K562 (cell line): ENCODE data around the gene SLC22A4. TPM values are rescaled to one million over a fixed set of nuclear protein-coding genes. Genes with fewer than 3 reads are reported as not detected.

Experiments
- ARID1B ChIP-seq: fragments of 450-650 bp; IDR thresholded peaks from 2 replicates; pipeline ENCODE4 v1.6.1; 2016; ENCODE audit warnings: antibody characterized with exemption, mild to moderate bottlenecking, inconsistent platforms
- BRD4 ChIP-seq: fragments of 200-600 bp; sonication (generic); IDR thresholded peaks from 2 replicates; pipeline ENCODE4 v1.6.1; 2017; ENCODE audit warnings: inconsistent platforms
- CBX8 ChIP-seq: fragments of 200-600 bp; sonication (generic); IDR thresholded peaks from 2 replicates; pipeline ENCODE4 v1.6.1; 2012; ENCODE audit warnings: borderline replicate concordance, mixed run types, low read depth, mild to moderate bottlenecking, moderate library complexity, mixed read lengths, low read length, control low read depth, inconsistent platforms; ENCODE audit not compliant: poor library complexity, severe bottlenecking; ENCODE audit errors: extremely low read depth
- DNMT1 ChIP-seq: fragments of 450-650 bp; IDR thresholded peaks from 2 replicates; pipeline ENCODE4 v1.6.1; 2016; ENCODE audit warnings: antibody characterized with exemption, mild to moderate bottlenecking
- E2F3 ChIP-seq: fragments of 250-450 bp; sonication (Bioruptor Pico); IDR thresholded peaks from 2 replicates; pipeline ENCODE4 v1.4.0; 2020; ENCODE audit warnings: mild to moderate bottlenecking
- EP300 ChIP-seq: IDR thresholded peaks from 2 replicates; pipeline ENCODE4 v1.6.1; 2012; ENCODE audit warnings: low read length, improper control_type of control experiment
- EWSR1 ChIP-seq: fragments of 450-650 bp; IDR thresholded peaks from 2 replicates; pipeline ENCODE4 v1.6.1; 2018; ENCODE audit warnings: borderline replicate concordance, mild to moderate bottlenecking, low read depth, moderate library complexity; ENCODE audit not compliant: partially characterized antibody
- FOXP4 ChIP-seq: sonication (generic); formaldehyde crosslinking; IDR thresholded peaks from 2 replicates; pipeline ENCODE4 v1.8.0; 2022; ENCODE audit warnings: mild to moderate bottlenecking, missing genetic modification reagents, borderline replicate concordance
- HIVEP1 ChIP-seq: fragments of 250-450 bp; sonication (Bioruptor Pico); IDR thresholded peaks from 2 replicates; pipeline ENCODE4 v1.4.0; 2020; ENCODE audit warnings: mild to moderate bottlenecking
- HOMEZ ChIP-seq: fragments of 250-450 bp; sonication (Bioruptor Pico); IDR thresholded peaks from 2 replicates; pipeline ENCODE4 v1.4.0; 2020; ENCODE audit warnings: mild to moderate bottlenecking, moderate library complexity
- IFI16 ChIP-seq: fragments of 250-450 bp; sonication (Bioruptor Pico); IDR thresholded peaks from 2 replicates; pipeline ENCODE4 v2.1.2; 2022; ENCODE audit warnings: mild to moderate bottlenecking, inconsistent platforms
- MBD1 ChIP-seq: fragments of 250-450 bp; sonication (Bioruptor Pico); IDR thresholded peaks from 2 replicates; pipeline ENCODE4 v1.8.0; 2022; ENCODE audit warnings: inconsistent platforms
- POLR2A ChIP-seq: fragments of 450-650 bp; conservative IDR thresholded peaks from 2 replicates; pipeline ENCODE4 v1.6.1; 2016
- POLR2B ChIP-seq: fragments of 450-650 bp; IDR thresholded peaks from 2 replicates; pipeline ENCODE4 v1.6.1; 2018; ENCODE audit warnings: low read depth; ENCODE audit not compliant: partially characterized antibody
- SMARCA4 ChIP-seq: fragments of 450-650 bp; IDR thresholded peaks from 2 replicates; pipeline ENCODE4 v1.6.1; 2016
- SNIP1 ChIP-seq: fragments of 450-650 bp; IDR thresholded peaks from 2 replicates; pipeline ENCODE4 v1.7.1; 2017; ENCODE audit warnings: low read depth, mild to moderate bottlenecking
- SREBF1 ChIP-seq: fragments of 150-350 bp; IDR thresholded peaks from 2 replicates; pipeline ENCODE4 v1.6.1; 2014; ENCODE audit warnings: antibody characterized with exemption, low read depth, low read length, borderline replicate concordance
- STAT6 ChIP-seq: sonication (generic); formaldehyde crosslinking; IDR thresholded peaks from 2 replicates; pipeline ENCODE4 v1.8.1; 2023; ENCODE audit warnings: mild to moderate bottlenecking, missing genetic modification reagents
- TFAP4 ChIP-seq: sonication (generic); formaldehyde crosslinking; IDR thresholded peaks from 2 replicates; pipeline ENCODE4 v1.8.0; 2022; ENCODE audit warnings: missing genetic modification reagents, mild to moderate bottlenecking, moderate library complexity, borderline replicate concordance
- TRIM28 ChIP-seq: fragments of 450-650 bp; IDR thresholded peaks from 2 replicates; pipeline ENCODE4 v1.6.1; 2017
- ZNF217 ChIP-seq: sonication (generic); formaldehyde crosslinking; IDR thresholded peaks from 2 replicates; pipeline ENCODE4 v1.8.0; 2022; ENCODE audit warnings: mild to moderate bottlenecking, missing genetic modification reagents
- ZNF311 ChIP-seq: fragments of 250-450 bp; sonication (Bioruptor Pico); IDR thresholded peaks from 2 replicates; pipeline ENCODE4 v1.4.0; 2020; ENCODE audit warnings: mild to moderate bottlenecking, moderate library complexity
- polyA plus RNA-seq, 8 experiments: library from polyadenylated mRNA; depleted of rRNA in 4 of 8; stranded (reverse) in 5 of 8; unstranded in 3 of 8; fragments of >200 nt; fragmentation: Nextera tagmentation in 2 of 8; fragmentation: Illumina TruSeq in 1 of 8; extraction: Ambion mirVana in 2 of 8; extraction: Trizol in 1 of 8; gene quantifications; 2 replicates each; pipeline versions ENCODE4 v1.2.1 to v1.2.3, GENCODE V29; 2011 to 2014; ENCODE audit warnings: inconsistent platforms in 1 of 8, missing spikeins in 1 of 8
- total RNA-seq, 7 experiments: library from RNA; depleted of rRNA in 6 of 7; stranded (reverse); fragments of >200 nt in 6 of 7; fragmentation: Illumina TruSeq in 2 of 7; extraction: Trizol in 2 of 7; gene quantifications; 2 replicates each; pipeline versions ENCODE4 v1.2.1 to v1.2.3, GENCODE V29; 2011 to 2021; ENCODE audit warnings: low replicate concordance in 1 of 7

The SLC22A4 gene
- total and polyA plus RNA-seq, 9 of the 15 experiments (the other 6 are each of a cell fraction or from before 2014, with no cell fraction given) = 2.7 to 9.5 (median 6.2) TPM

- TF ChIP-seq SREBF1 (no peak), SMARCA4 (peak; percentile 91), E2F3 (CRISPR knock-in tag) (no peak), POLR2A (no peak), EP300 (peak; percentile 93), FOXP4 (no peak), ARID1B (peak; percentile 97), BRD4 (no peak), ZNF217 (CRISPR knock-in tag) (no peak), ZNF311 (CRISPR knock-in tag) (peak; percentile 64; the same call in 1 of the 2 replicates), EWSR1 (no peak), POLR2B (no peak), HIVEP1 (CRISPR knock-in tag) (no peak), HOMEZ (CRISPR knock-in tag) (no peak), MBD1 (CRISPR knock-in tag) (no peak), SNIP1 (no peak), IFI16 (CRISPR knock-in tag) (no peak), STAT6 (CRISPR knock-in tag) (no peak), TRIM28 (no peak), TFAP4 (CRISPR knock-in tag) (peak; percentile 90), CBX8 (no peak), DNMT1 (no peak)
These were observed 21.4 kb downstream of the SLC22A4 start (continued) for GRCh38 chr5:132315529-132316067.
